Stimulated activated naive CD8-positive, alpha-beta T cell treated with anti-CD3 and anti-CD28 coated beads, Interleukin-15, Interleukin-2, amounts not matched to agents 100 U/mL and 50 U/mL, for 24 hours (primary cell): ENCODE measurements around the gene KRTDAP.

Experiments
- ATAC-seq: fragments of 150-1000 bp; cut with Tn5 transposase; one replicate; pipeline ENCODE4 v1.10.0; 2021
- DNase-seq: peaks from one replicate; pipeline ENCODE4 v3.0.0; 2021

The KRTDAP gene

DNA sequence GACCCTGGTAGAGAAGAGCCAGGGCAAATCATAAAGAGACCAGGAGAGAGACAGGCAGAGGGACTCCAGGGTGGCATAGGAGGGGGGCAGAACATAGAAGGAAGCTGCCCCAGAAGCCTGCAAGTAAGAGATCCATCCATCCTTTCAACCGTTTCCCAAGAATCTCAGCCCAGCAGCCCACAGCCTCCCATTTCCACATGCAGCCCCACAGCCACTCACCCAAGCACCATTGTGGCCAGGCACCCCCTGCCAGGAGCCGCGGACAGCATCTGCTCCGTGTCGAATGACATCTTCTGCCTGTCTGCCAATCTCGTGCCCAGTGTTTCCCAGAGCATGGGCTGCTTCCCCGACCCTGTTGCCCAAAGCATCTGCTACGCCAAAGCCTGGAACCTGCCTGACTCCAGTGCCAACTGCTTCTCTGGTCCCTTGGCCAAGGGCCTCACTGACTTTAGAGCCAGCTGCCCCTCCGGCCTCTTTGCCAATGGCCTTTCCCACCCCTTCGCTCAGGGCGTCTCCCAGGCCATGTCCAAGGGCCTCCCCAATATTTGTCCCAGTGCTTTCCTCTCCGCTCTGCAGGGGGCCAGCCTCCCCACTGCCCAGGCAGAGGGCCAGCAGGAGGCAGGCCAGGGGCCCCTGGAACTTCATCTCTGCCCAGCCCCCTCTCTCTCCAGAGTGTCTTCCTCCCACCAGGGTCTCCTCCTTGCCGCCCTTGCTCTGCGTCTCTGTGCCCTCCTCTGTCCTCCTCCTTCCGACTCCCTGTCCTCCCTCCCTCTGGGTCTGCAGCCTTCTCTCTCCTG, 22.8 kb upstream of the KRTDAP start:
- DNase-seq, result no peak
- ATAC-seq, result no peak

DNA sequence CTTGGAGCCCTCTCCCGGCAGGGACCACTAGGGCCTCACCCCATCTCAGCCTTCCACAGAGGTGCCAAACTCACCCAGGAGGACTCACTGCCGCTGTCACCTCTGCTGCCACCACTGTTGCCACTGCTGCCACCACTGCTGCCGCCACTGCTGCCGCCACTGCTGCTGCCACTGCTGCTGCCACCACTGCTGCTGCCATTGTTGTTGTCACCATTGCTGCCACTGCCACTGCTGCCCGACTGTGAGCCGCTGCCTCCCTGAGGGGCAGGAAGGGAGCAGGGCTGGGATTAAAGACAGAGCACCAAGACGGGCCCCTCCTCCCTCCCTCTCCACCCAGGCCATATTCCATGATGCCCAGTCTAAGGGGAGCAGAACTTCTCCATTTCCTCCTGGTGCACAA, 21.1 kb upstream of the KRTDAP start:
- ATAC-seq (no peak), DNase-seq (no peak)

GRCh38 chr19:35510626-35510964, 20.3 kb upstream of the KRTDAP start:
- no peak for ATAC-seq
- DNase-seq, result no peak

DNA sequence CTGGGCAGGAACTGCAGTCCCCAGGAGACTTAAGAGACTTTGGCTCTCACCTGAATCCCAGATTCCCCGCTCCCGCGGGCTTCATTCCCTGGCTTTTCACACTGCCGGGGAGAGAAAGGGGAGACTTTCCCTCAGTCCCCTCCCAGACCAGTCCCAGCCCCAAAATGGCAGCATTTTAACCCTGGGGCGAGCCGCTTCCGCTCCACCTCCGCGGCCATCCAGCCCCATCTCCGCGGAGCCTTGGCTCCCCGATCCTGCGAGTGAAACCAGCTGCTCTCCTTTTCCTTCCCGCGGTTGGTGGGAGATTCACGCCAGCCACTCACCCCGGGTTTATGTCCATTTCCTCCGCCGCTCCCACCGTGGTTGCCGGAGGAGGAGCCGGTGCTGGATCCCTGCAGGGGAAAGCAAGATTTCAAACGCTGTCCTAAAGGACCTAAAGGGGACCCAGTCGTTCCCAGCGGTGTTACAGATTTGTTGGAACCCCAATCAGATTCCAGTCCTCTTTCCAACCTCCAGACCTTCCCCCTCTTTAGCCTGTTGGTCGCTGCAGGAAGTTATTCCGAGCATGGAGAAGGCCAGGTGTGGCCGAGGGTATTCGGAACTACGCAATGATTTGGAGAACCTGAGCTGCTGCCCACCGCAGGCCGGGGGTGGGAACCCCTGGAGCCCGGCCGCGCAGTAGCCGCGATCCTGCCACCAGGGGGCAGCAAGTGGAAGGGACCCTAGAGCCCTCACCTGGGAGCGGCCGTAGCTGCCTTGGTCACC, 19.8 kb upstream of the KRTDAP start:
- peak; percentile 90 for DNase-seq
- ATAC-seq, result peak; percentile 69

DNA sequence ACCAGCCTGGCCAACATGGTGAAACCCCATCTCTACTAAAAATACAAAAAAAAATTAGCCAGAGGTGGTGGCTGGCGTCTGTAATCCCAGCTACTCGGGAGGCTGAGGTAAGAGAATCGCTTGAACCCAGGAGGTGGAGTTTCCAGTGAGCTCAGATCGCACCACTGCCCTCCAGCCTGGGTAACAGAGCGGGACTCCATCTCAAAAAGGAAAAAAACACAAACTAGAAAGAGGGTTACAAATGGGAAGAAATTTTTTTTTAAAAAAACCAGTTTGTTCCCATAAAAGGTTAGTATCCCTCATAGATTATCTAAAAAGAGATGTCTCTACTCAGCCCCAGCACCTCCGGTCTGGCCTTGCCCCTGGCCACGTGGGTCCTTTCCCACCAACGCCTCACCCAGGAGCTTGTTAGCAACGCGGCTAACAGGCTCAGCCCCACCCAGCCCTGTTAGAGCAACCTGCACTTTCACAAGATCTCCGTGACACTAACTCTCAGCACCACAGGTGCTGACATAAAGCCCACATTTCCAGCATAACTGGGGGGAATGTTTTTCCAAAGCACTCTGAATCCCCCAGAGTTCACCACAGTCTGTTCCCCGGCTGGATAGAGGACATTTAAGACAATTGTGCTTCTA, 18.9 kb upstream of the KRTDAP start:
- DNase-seq, result peak; percentile 39
- no peak for ATAC-seq

- no peak for DNase-seq
- ATAC-seq, result no peak
These were observed 17.9 kb upstream of the KRTDAP start for GRCh38 chr19:35508129-35508528.

- DNase-seq (no peak), ATAC-seq (no peak)
These were observed 17.3 kb upstream of the KRTDAP start for GRCh38 chr19:35507561-35507960.

DNA sequence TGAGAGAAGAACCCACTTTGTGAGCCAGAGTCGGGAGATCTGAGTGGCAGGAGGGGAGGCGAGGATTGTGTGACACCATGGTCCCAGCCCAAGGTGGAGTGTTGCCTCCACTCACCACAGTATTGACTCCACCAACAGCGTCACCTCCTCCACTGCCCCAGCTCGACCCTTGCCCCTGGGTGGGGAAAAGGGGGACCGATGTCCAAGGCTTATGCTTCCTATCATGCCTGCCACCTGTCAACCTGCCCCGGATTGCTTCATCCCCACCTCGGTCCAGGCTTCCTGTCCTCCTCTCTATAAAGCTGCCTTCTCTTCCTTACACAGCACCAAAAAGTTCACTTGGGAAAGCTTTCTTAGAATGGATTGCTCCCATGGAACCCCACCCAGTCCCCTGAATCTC, 15.7 kb upstream of the KRTDAP start:
- no peak for DNase-seq
- ATAC-seq, result no peak

GRCh38 chr19:35502751-35503150, 12.5 kb upstream of the KRTDAP start:
- DNase-seq, result no peak
- no peak for ATAC-seq

DNA sequence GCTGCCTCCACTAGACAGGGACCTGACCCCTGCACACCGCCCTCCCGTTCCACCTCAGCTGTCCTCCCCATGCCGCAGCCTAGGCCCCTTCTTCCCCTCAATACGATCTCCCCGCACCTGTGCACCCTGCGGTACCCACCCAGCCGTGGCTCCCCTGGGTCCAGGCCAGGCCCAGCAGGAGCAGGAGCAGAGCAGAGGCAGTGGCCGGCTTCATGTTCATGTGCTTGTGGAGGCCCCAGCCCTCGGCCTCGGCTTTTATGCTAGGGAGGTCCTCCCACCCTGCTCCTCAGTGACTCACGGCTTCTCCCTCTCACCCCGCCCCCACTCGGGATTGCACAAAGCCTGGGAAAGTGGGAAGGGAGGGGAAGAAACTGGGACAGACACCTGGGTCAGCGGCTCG, 11.4 kb upstream of the KRTDAP start:
- DNase-seq (no peak), ATAC-seq (no peak)

GRCh38 chr19:35500611-35501010, 10.3 kb upstream of the KRTDAP start:
- ATAC-seq, result no peak
- DNase-seq, result no peak

DNA sequence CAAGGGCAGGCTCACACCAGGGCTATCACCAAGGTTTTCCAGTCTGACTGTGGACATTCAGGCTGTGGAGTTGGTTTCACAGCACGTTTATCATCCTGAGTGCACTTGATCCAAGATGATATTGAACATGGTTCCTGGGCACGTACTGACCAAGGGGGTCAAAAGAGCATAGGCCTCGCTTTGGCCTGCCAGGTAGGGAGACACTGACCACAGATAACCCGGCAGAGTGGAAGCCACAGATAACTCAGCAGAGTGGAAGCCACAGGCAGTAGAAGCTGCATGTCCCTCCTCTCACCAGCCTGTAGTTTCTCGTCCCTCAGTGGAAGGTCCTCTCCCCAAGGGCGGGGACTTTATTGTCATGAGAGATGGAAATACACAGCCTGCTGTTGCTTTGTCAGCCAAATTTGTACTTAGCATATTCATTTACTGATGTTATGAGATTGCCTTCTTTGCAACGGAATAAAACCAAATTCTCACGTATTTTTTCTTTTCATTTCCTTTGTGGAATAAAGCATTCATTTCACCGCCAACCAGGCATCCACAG, 8.8 kb upstream of the KRTDAP start:
- ATAC-seq, result no peak
- DNase-seq, result no peak

DNA sequence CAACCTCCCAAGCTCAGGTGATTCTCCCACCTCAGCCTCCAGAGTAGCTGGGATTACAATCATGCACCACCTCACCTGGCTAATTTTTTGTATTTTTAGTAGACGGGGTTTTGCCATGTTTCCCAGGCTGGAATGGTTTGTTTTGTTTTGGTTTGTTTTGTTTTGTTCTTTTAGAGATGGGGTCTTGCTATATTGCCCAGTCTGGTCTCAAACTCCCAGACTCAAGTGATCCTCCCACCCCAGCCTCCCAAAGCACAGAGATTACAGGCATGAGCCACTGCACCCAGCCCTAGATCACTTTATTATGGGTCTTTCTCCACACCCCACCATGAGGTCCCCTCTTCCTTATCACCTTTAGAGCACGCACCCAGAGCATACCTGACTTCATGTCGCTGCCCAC, 8.0 kb upstream of the KRTDAP start:
- DNase-seq (no peak), ATAC-seq (no peak)

DNA sequence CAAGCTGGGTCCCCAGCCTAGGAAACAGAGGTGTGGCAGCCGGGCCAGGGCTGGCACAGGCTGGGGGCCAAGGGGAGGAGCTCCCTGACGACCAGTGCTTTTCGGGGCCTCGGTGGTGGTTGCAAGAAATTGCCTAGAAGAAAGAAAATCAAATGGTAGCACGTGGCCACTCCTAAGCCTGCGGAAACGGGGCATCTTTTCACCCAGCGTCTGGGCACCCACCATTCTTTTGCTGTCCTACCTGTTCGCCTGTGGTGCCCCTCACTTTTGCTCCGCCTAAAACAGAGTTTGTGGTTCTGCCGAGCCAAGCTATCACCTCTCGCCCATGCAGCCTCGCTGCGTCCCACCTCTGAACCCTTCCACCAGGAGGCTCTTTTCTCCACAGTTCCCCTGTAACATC, 7.1 kb upstream of the KRTDAP start:
- DNase-seq (no peak), ATAC-seq (no peak)

DNA sequence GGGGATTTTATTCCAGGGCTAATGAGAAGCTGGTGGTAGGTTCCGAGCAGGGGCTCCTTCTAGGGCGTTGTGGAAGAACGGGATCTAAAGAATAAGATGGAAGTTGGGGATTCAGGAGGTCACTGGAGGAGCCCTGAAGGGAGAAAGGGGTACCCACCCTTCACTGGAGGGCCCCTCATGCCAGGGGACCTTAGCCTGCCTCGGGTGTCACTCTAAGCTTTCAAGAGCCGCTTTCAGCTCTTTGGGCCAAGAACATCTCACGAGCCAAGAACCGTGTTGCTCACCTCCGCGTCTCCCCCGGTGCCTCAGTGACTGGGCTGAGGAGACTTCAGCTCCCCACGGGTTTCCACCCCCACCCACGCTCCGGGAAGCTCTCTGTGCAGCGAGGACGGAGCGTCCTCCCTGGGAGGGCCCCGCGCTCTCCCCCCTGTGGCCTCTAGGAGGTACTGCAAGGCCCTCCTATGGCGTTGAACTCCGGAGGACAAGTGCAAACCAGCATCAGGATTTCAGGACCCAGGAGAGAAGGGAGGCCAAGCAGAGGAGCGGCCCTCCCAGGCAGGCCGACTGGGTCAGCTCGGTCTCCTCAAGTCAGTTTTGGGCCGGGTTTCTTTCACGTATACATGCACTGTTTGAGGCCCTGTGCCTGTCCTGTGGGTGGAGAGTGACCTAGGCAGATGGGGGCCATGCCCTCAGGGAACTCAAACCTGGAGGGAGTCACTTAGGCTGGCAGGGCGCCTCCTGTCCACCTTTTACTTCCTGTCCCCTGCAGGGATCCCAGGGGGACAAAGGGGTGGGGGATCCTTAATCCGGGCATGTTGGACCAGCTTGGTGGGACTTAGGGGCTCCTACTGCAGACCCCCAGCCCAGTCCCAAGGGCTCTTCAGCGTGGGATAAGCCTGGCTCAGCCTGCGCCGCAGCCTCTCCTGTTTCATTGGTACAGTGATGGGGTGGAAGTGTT, 5.1 kb upstream of the KRTDAP start:
- DNase-seq, result peak; percentile 82
- peak; percentile 89 for ATAC-seq

DNA sequence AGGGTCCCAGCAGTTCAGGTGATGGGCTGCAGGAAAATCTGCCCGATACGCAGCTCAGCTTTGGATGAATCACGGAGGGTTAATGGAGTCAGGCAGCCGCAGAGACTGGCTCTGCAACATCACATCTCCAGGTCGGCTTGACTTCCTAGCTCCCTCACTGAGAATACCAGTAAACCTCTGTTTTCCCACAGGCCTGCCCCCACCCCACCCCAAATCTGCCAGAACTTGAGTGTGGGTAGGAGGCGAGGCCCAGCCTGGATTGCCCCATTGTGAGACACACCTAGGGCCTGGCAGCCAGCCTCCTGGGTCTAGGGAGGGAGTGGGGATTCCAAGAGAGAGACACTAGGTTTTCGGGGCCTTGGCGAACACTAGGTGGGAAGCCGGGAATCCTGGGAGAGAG, 3.7 kb upstream of the KRTDAP start:
- ATAC-seq (no peak), DNase-seq (no peak)

- DNase-seq (no peak), ATAC-seq (no peak)
These were observed 1.6 kb upstream of the KRTDAP start for GRCh38 chr19:35491836-35492360.

DNA sequence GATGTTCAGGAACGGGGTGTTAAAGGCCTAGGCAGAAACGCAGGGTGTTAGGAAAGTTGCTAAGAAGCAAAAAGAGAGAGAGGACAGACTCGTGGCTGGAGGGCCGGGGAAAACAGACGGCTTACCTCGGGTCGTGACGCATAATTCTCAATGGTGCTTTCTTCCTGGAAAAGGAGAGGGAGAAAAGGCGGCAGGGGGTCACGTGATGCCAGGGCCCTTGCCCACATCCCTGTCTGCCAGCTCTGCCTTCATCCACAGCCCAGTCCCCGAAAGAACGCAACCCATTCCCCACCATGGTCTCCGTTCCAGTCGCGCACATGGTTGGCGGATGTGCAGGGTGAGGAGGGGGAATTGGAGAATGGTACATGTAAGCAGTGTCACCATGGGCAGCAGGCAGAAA, 1.6 kb downstream of the KRTDAP start:
- ATAC-seq (no peak), DNase-seq (no peak)

GRCh38 chr19:35487656-35488182, 2.5 kb downstream of the KRTDAP start:
- ATAC-seq (no peak), DNase-seq (peak; percentile 17)

GRCh38 chr19:35486268-35486708, 4.0 kb downstream of the KRTDAP start:
- DNase-seq, result no peak
- ATAC-seq, result no peak
